ENCODE data around the gene VPS8.
"Not testable (repeated sequence)": the region's sequence is repeated elsewhere in the genome, so short reads cannot be mapped to it uniquely, and the experiment has no call there.

The VPS8 gene

GRCh38 chr3:185009650-185010049, 197.7 kb downstream of the VPS8 start:
- no peak for TF ChIP-seq CTCF (conservative IDR thresholded peaks at IDR 0.05; ENCODE audit: low read depth, low read length)
- no peak overlapping the region for H3K4me3 ChIP-seq (ENCODE audit: low read depth, low read length)
- DNase-seq (ENCODE audit: low read depth): no peak

- H3K4me3 ChIP-seq (ENCODE audit: low read depth, low read length); DNase-seq (ENCODE audit: low read depth): not testable (repeated sequence)
These were observed 205.6 kb downstream of the VPS8 start for GRCh38 chr3:185017584-185017983.

GRCh38 chr3:185017996-185018395, 206.0 kb downstream of the VPS8 start:
- not testable (repeated sequence) for DNase-seq (ENCODE audit: low read depth); H3K4me3 ChIP-seq (ENCODE audit: low read depth, low read length)

- H3K4me3 ChIP-seq (ENCODE audit: low read depth, low read length): no peak overlapping the region
- TF ChIP-seq CTCF (conservative IDR thresholded peaks at IDR 0.05; ENCODE audit: low read depth, low read length): no peak
- DNase-seq (ENCODE audit: low read depth): no peak
These were observed 209.3 kb downstream of the VPS8 start for GRCh38 chr3:185021256-185021655.

- no peak for TF ChIP-seq CTCF (conservative IDR thresholded peaks at IDR 0.05; ENCODE audit: low read depth, low read length)
- no peak overlapping the region for H3K4me3 ChIP-seq (ENCODE audit: low read depth, low read length)
- DNase-seq (ENCODE audit: low read depth): no peak
These were observed 212.4 kb downstream of the VPS8 start for GRCh38 chr3:185024406-185024805.

- H3K4me3 ChIP-seq (ENCODE audit: low read depth, low read length): no peak overlapping the region
- no peak for DNase-seq (ENCODE audit: low read depth)
- no peak for TF ChIP-seq CTCF (conservative IDR thresholded peaks at IDR 0.05; ENCODE audit: low read depth, low read length)
These were observed 213.0 kb downstream of the VPS8 start for GRCh38 chr3:185024966-185025365.

- no peak for DNase-seq (ENCODE audit: low read depth)
- no peak for TF ChIP-seq CTCF (conservative IDR thresholded peaks at IDR 0.05; ENCODE audit: low read depth, low read length)
- no peak overlapping the region for H3K4me3 ChIP-seq (ENCODE audit: low read depth, low read length)
These were observed 216.2 kb downstream of the VPS8 start for GRCh38 chr3:185028121-185028520.

GRCh38 chr3:185029086-185029485, 217.1 kb downstream of the VPS8 start:
- no peak for TF ChIP-seq CTCF (conservative IDR thresholded peaks at IDR 0.05; ENCODE audit: low read depth, low read length)
- DNase-seq (ENCODE audit: low read depth): no peak
- no peak overlapping the region for H3K4me3 ChIP-seq (ENCODE audit: low read depth, low read length)

Data from choroid plexus epithelial cell (primary cell).